ENCODE measurements around the gene ALX3. TPM values are rescaled to one million over a fixed set of nuclear protein-coding genes. Genes with fewer than 3 reads are reported as not detected.

Gene ALX3
- total RNA-seq: not detected in 2 replicates

GRCh38 chr1:110070671-110071242, at the start of gene ALX3:
Gene ALX3 (minus strand): TSS chr1:110070672. CDS start chr1:110070612, 60 bp downstream.

GRCh38 chr1:110112143-110112542, 41.7 kb upstream of the ALX3 start, which contains the start of gene UBL4B:
Gene UBL4B (plus strand): TSS chr1:110112443. CDS start chr1:110112535, 92 bp downstream.

GRCh38 chr1:110034451-110035235, 35.8 kb downstream of the ALX3 start, which contains the start of gene STRIP1:
Gene STRIP1 (plus strand): TSS chr1:110034624. CDS start chr1:110034638, 14 bp downstream.

Other genes with a start within 250 kb of the ALX3 start
- 51.2 and 54.2 TPM in 2 replicates for gene CSF1, start 159.8 kb downstream of the ALX3 start, total RNA-seq
- 52.1 and 52.5 TPM in 2 replicates for gene AHCYL1, start 85.9 kb downstream of the ALX3 start, total RNA-seq
- gene STRIP1, start 36.0 kb downstream of the ALX3 start, total RNA-seq: 19.3 and 19.6 TPM in 2 replicates
- gene UBL4B, start 41.8 kb upstream of the ALX3 start, total RNA-seq: not detected in 2 replicates
- gene SLC6A17, start 79.8 kb upstream of the ALX3 start, total RNA-seq: under 0.01 and 0.29 TPM in 2 replicates
- 4.6 and 9.6 TPM in 2 replicates for gene KCNC4, start 139.6 kb upstream of the ALX3 start, total RNA-seq

Data from myometrial cell (primary cell).